Caco-2 (cell line): ENCODE data around the gene SERGEF. TPM values are rescaled to one million over a fixed set of nuclear protein-coding genes. Genes with fewer than 3 reads are reported as not detected.
A peak's percentile ranks its signal among the peaks of the same experiment; 100 is the strongest.
"Not testable (repeated sequence)": the region's sequence is repeated elsewhere in the genome, so short reads cannot be mapped to it uniquely, and the experiment has no call there.

Experiments
- BruUV-seq: library from RNA; stranded (reverse); fragments of 400-500 nt; replicated peaks from 2 replicates; lab custom pipeline; 2021; lab: Mats Ljungman, UMichigan
- CTCF ChIA-PET: fragments of 300-600 bp; sonication (Branson Sonifier 250); formaldehyde crosslinking; loops from one replicate; lab custom pipeline; 2022; ENCODE audit warnings: antibody characterized with exemption; lab: Charles Lee
- POLR2A ChIA-PET: fragments of 300-600 bp; sonication (Branson Sonifier 250); formaldehyde crosslinking; loops from one replicate; lab custom pipeline; 2022; ENCODE audit warnings: antibody characterized with exemption; lab: Charles Lee
- DNase-seq, 2 experiments: peaks; one replicate each; pipeline versions ENCODE4 v3.0.0 to v3.0.0-alpha.2; 2020 to 2022
- H3K27me3 ChIP-seq: replicated peaks from 2 replicates; pipeline ENCODE4 v1.6.0; 2011; ENCODE audit warnings: low read length; ENCODE audit not compliant: control insufficient read depth, insufficient read depth
- H3K36me3 ChIP-seq: 2 replicates; pipeline ENCODE4 v1.5.1; 2011; ENCODE audit warnings: low read length; ENCODE audit not compliant: control insufficient read depth, insufficient read depth
- H3K4me1 ChIP-seq: fragments of 250-450 bp; sonication (Bioruptor Pico); 2 replicates; pipeline ENCODE4 v1.5.1; 2020; ENCODE audit warnings: mild to moderate bottlenecking
- H3K4me3 ChIP-seq: 2 replicates; pipeline ENCODE4 v1.5.1; 2011; ENCODE audit warnings: low read depth, mild to moderate bottlenecking, control low read depth, low read length
- H3K9me3 ChIP-seq: fragments of 250-450 bp; sonication (Bioruptor Pico); 2 replicates; pipeline ENCODE4 v1.5.1; 2020; ENCODE audit warnings: mild to moderate bottlenecking, moderate library complexity
- H3K27ac Mint-ChIP-seq: one replicate; pipeline ENCODE4 v1.8.0; 2022; ENCODE audit warnings: mixed read lengths; ENCODE audit not compliant: unreplicated experiment
- H3K27me3 Mint-ChIP-seq: one replicate; pipeline ENCODE4 v1.8.0; 2022; ENCODE audit warnings: mixed read lengths; ENCODE audit not compliant: insufficient read depth, unreplicated experiment
- H3K36me3 Mint-ChIP-seq: one replicate; pipeline ENCODE4 v1.8.0; 2022; ENCODE audit warnings: mild to moderate bottlenecking, mixed read lengths; ENCODE audit not compliant: insufficient read depth, unreplicated experiment
- H3K4me1 Mint-ChIP-seq: one replicate; pipeline ENCODE4 v1.8.0; 2022; ENCODE audit warnings: low read depth, mixed read lengths; ENCODE audit not compliant: unreplicated experiment
- H3K4me3 Mint-ChIP-seq: one replicate; pipeline ENCODE4 v1.8.0; 2022; ENCODE audit warnings: mild to moderate bottlenecking, moderate library complexity, mixed read lengths; ENCODE audit not compliant: unreplicated experiment
- H3K9me3 Mint-ChIP-seq: one replicate; pipeline ENCODE4 v1.8.0; 2022; ENCODE audit warnings: mixed read lengths; ENCODE audit not compliant: unreplicated experiment
- CTCF ChIP-seq, 2 experiments: fragments of 200-600 bp in 1 of 2; IDR thresholded peaks; 1 replicate in 1 of 2; 2 replicates in 1 of 2; pipeline versions ENCODE4 v1.5.1 to v1.8.0; 2011 to 2022; ENCODE audit warnings: antibody characterized with exemption in 1 of 2, control low read depth in 1 of 2, inconsistent platforms in 1 of 2, low read depth in 1 of 2, low read length in 1 of 2, mild to moderate bottlenecking in 1 of 2, moderate library complexity in 1 of 2; ENCODE audit not compliant: insufficient read depth in 1 of 2, severe bottlenecking in 1 of 2, unreplicated experiment in 1 of 2
- intact Hi-C: fragments of 100-400 bp; cut with micrococcal nuclease; formaldehyde crosslinking; loops from one replicate; pipeline ENCODE4 v1.10.0; 2022; ENCODE audit not compliant: unreplicated experiment
- total RNA-seq: library from RNA; stranded (reverse); gene quantifications from 2 replicates; pipeline ENCODE4 v1.2.3, GENCODE V29; 2022

SERGEF gene
- total RNA-seq, 1 experiment from 2014 or later = 17.5 TPM

GRCh38 chr11:18005376-18006129 is 7.3 kb downstream of the SERGEF start:
- peak in 1 of 2 experiments; percentile 16 for DNase-seq
- Mint-ChIP-seq H3K9me3 (no peaks in the 10 kb centered on the region), H3K27ac (no peak overlapping the region), H3K4me1 (peaks cover 7% of the 10 kb centered on the region), H3K4me3 (no peak overlapping the region), H3K27me3 (no peaks in the 10 kb centered on the region), H3K36me3 (peaks cover 6% of the 10 kb centered on the region)
- Histone ChIP-seq H3K4me1 (no peaks in the 10 kb centered on the region), H3K9me3 (no peaks in the 10 kb centered on the region), H3K36me3 (no peaks in the 10 kb centered on the region; the same call in 1 of the 2 replicates), H3K27me3 (no peaks in the 10 kb centered on the region), H3K4me3 (no peak overlapping the region)
- no peak for TF ChIP-seq CTCF (IDR thresholded peaks at IDR 0.05; ENCODE audit: insufficient read depth in 1 of 2, low read depth in 1 of 2, low read length in 1 of 2, severe bottlenecking in 1 of 2, unreplicated experiment in 1 of 2)
- ChIA-PET POLR2A (no interaction called here), CTCF (interaction anchor here (0.7 kb wide), 1 partner anchor 734 kb away, joined by 3 read pairs; no protein-coding TSS in a partner anchor)
- intact Hi-C loops = no loop called here
- BruUV-seq = no TSS peak

DNA sequence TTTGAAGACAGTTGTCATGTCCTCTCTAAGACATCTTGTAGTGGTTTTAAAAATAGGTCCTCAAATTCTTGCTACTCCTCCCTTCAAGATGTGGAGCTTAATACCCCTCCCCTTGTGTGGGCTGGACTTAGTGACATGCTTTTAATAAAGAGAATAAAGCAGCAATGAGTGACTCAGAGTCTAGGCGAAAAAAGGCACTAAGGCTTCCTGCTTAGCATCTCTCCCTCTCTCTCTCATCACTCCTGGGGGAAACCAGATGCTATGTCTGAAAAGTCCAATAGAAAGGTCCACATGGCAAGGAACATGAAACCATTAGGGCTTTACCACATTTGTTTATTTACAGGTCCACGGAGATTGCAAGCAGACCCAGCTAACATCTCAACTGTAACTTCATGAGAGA is 11.7 kb downstream of the SERGEF start:
- no peaks in the 10 kb centered on the region for H3K27me3 Mint-ChIP-seq
- no TSS peak for BruUV-seq
- no peaks in the 10 kb centered on the region for H3K9me3 Mint-ChIP-seq
- ChIA-PET CTCF (no interaction called here), POLR2A (no interaction called here)
- no peaks in the 10 kb centered on the region for H3K27me3 ChIP-seq
- H3K36me3 Mint-ChIP-seq = peaks cover 4% of the 10 kb centered on the region
- no peak overlapping the region for H3K27ac Mint-ChIP-seq
- no peak for TF ChIP-seq CTCF (IDR thresholded peaks at IDR 0.05; ENCODE audit: insufficient read depth in 1 of 2, low read depth in 1 of 2, low read length in 1 of 2, severe bottlenecking in 1 of 2, unreplicated experiment in 1 of 2)
- H3K4me3 ChIP-seq = no peak overlapping the region
- no peaks in the 10 kb centered on the region for H3K9me3 ChIP-seq
- intact Hi-C loops = no loop called here
- no peak for DNase-seq
- no peaks in the 10 kb centered on the region; the same call in 1 of the 2 replicates for H3K36me3 ChIP-seq
- peaks cover 7% of the 10 kb centered on the region for H3K4me1 Mint-ChIP-seq
- H3K4me3 Mint-ChIP-seq = no peak overlapping the region
- H3K4me1 ChIP-seq = no peaks in the 10 kb centered on the region

DNA sequence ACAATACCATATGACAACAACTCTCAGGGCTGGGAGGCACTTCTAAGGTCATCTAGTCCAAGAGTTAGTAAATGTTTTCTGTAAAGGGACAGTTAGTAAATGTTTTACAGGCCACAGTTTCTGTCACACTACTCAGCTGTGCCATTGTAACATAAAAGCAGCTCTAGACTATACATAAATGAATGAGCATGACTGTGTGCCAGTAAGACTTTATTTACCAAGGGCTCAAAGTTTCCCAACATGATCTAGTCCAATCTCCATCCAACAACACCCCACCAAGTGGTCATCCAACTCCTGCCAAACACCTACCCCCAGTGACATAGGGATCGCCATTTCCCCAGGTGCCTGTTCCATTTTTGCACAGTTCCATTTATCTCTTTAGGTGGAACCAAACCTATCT is 12.1 kb downstream of the SERGEF start:
- no TSS peak for BruUV-seq
- CTCF ChIA-PET = no interaction called here
- POLR2A ChIA-PET = no interaction called here
- Mint-ChIP-seq H3K27me3 (no peaks in the 10 kb centered on the region), H3K4me1 (peaks cover 7% of the 10 kb centered on the region), H3K9me3 (no peaks in the 10 kb centered on the region), H3K36me3 (peaks cover 4% of the 10 kb centered on the region), H3K27ac (no peak overlapping the region), H3K4me3 (no peak overlapping the region)
- no peaks in the 10 kb centered on the region; the same call in 1 of the 2 replicates for H3K36me3 ChIP-seq
- H3K4me1 ChIP-seq = no peaks in the 10 kb centered on the region
- no peak for DNase-seq
- H3K27me3 ChIP-seq = no peaks in the 10 kb centered on the region
- intact Hi-C loops = no loop called here
- H3K4me3 ChIP-seq = no peak overlapping the region
- TF ChIP-seq CTCF (IDR thresholded peaks at IDR 0.05; ENCODE audit: insufficient read depth in 1 of 2, low read depth in 1 of 2, low read length in 1 of 2, severe bottlenecking in 1 of 2, unreplicated experiment in 1 of 2) = no peak
- H3K9me3 ChIP-seq = no peaks in the 10 kb centered on the region

GRCh38 chr11:18000128-18000527 is 12.7 kb downstream of the SERGEF start:
- BruUV-seq, intact Hi-C loops, H3K27me3 Mint-ChIP-seq, CTCF ChIA-PET, DNase-seq, H3K36me3 ChIP-seq, H3K36me3 Mint-ChIP-seq, H3K4me3 Mint-ChIP-seq, H3K27ac Mint-ChIP-seq, H3K9me3 ChIP-seq, POLR2A ChIA-PET, H3K9me3 Mint-ChIP-seq, H3K4me1 ChIP-seq, H3K27me3 ChIP-seq, H3K4me1 Mint-ChIP-seq, H3K4me3 ChIP-seq: not testable (repeated sequence)
